Gastroesophageal sphincter (tissue), 3 donors: ENCODE measurements around the gene ICA1.

Experiments
- CTCF ChIP-seq, 4 experiments: fragments of 200-600 bp in 2 of 4; fragments of 450-650 bp in 2 of 4; sonication (generic) in 1 of 4; IDR thresholded peaks; one replicate each; pipeline ENCODE4 v1.5.1; 2017 to 2019; ENCODE audit warnings: antibody characterized with exemption in 4 of 4, mild to moderate bottlenecking in 2 of 4, moderate library complexity in 2 of 4
- POLR2AphosphoS5 ChIP-seq: sonication (generic); formaldehyde crosslinking; IDR thresholded peaks from one replicate; pipeline ENCODE4 v1.6.1; 2017; ENCODE audit warnings: antibody characterized with exemption

DNA sequence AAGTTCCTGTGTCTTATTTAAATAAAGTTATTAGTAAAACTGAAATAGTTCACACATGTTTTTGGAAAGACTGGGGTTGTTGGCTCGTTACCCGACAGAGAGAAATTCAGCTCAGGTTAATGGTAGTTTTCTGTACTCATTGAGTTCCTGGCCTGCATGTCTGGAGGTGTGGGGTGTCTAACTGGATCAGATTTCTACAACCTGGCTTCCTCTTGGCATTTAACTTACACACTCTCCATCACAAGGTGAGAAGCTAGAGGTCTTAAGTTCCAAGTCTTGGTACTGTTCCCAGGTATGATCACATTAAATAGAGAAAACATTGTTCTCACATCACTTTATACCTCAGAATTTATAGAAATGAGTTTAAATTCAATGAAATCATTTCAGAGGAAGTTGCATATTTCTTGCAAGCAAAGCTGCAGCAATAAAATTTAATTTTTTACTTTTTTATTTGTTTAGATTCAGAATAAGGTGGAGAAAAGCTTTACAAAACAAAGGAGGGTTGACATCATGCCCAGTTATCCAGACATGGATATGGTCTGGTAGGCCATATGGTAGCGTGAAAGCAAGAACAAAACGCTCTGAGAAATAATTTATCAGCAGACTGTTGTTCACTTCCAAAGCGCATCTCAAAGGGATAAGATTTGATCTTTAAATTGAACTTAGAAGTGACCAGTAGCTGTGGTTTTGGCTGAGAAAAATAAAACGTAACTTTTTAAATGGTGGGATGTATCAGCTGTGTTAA, 172.8 kb downstream of the ICA1 start:
- TF ChIP-seq POLR2AphosphoS5 (no peak), CTCF (IDR thresholded peaks at IDR 0.05) (no peak)
